HG02870 (cell line): Measurements from ENCODE around the gene FRMD1.

Experiments used
- ATAC-seq: cut with Tn5 transposase; IDR thresholded peaks from one replicate; pipeline ENCODE4 v1.9.1; 2021; ENCODE audit warnings: mild to moderate bottlenecking, moderate library complexity; ENCODE audit not compliant: unreplicated experiment

FRMD1 gene

DNA sequence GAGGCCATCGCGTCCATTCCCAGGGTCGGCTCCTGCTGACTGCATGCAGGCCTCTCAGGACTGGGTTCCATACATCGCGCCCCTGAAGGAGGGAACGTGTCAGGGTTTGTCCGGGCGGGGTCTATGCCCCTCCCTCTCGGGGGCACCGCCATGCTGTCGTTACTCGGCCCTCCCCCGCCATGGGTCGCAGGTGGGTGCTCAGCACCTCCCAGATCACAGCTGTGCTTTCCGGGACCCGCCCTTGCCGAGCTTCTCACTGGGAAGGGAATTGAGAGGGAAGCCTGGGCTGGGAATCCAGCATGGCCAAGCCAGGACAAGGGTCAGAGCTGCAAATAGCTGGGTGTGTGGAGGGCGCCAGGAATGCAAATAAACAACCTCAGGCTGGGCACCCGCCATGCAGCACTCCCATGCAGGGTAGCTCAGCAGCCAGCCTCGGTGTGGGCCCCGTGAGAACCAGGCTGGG, at the start of gene FRMD1:
Gene FRMD1, minus strand, starts transcription at position 270 of the 463 bp plus-strand sequence. Its CDS starts 118 bp downstream, at position 152.
- ATAC-seq = no peak

GRCh38 chr6:168128006-168128630, 49.1 kb upstream of the FRMD1 start:
- ATAC-seq = no peak

GRCh38 chr6:168127384-168127868, 48.4 kb upstream of the FRMD1 start:
- ATAC-seq = no peak

DNA sequence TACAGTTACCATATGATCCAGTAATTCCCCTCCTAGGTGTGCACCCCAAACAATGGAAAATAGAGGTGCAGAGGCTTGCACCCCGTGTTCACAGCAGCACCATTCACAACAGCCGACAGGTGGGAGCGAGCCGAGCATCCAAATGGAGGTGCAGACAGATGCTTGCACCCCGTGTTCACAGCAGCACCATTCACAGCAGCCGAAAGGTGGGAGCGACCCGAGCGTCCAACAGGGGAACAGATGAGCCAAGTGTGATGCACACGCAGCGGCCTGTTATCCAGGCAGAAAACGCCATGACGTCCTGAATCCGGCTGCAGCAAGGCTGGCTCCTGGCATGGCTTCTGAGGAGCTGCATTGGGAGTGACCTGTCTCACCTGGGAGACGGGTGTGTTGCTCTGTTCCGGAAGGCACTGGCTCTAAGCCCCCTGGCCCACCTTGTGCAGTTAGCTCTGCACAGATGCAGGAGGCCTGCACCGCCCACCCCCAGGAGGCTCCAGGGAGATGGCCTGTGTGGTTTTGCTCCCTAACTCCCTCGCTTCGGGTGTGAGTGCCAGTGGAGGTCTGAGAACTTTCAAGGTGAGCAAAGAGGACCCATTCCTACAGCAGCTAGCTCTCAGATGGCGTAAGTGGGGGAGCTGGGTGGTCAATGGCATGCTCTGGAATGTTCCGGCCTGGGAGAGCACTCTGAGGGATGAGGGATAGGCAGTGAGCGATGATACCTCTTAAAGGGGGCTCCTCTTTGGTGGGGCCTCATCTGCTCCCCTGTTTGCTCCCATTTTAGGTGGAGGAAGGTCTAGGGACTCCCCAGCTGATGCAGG, 47.8 kb upstream of the FRMD1 start:
- ATAC-seq = no peak

- ATAC-seq = no peak
These were observed 46.5 kb upstream of the FRMD1 start for GRCh38 chr6:168125429-168126001.

DNA sequence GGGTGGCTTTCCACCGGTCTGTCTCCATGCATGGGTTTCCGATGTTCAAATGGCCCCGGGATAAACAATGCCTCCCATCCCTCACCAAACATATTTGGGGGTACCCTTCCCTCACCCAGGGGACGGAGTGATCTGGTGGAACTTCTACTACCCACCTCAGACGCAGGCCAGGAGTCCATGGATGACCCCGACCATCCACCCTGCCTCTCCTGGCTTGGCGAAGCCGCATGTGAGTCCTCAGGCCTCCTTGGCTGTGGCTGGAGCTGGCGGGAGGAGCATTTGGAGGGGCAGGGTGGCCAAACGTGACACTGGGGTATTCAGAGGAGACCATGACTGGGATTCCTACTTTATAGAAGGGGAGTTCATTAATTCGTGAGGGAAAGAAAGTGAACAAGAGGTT, 45.9 kb upstream of the FRMD1 start:
- no peak for ATAC-seq

GRCh38 chr6:168124158-168124557, 45.1 kb upstream of the FRMD1 start:
- ATAC-seq = no peak

- no peak for ATAC-seq
These were observed 44.3 kb upstream of the FRMD1 start for GRCh38 chr6:168123165-168123911.

GRCh38 chr6:168122521-168122920, 43.5 kb upstream of the FRMD1 start:
- ATAC-seq = no peak

DNA sequence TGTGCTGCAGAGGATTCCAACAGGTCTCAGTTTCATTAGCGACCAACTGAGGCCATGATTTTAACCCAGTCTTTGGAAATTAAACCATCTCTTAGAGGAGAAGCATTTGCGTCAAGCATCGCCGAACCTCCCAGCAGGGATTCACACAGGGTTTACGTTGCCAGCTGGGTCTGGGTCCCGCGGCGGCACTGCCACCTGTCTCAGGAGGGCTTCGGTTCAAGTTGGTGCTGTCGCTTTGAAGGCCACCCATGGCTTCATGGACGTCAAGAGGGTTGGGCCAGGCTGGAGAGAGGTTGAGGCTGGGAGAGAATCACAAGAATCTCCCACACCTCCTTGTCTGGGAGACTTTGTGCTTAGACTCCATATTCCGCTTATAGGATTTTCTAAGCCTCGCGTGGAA, 43.0 kb upstream of the FRMD1 start:
- ATAC-seq = no peak

GRCh38 chr6:168121303-168121665, 42.3 kb upstream of the FRMD1 start:
- ATAC-seq = no peak

GRCh38 chr6:168120390-168121302, 41.6 kb upstream of the FRMD1 start:
- ATAC-seq = no peak

- no peak for ATAC-seq
These were observed 40.5 kb upstream of the FRMD1 start for GRCh38 chr6:168119539-168119938.

GRCh38 chr6:168118935-168119334, 39.9 kb upstream of the FRMD1 start:
- no peak for ATAC-seq

GRCh38 chr6:168117942-168118341, 38.9 kb upstream of the FRMD1 start:
- ATAC-seq = no peak

GRCh38 chr6:168116975-168117899, 38.2 kb upstream of the FRMD1 start:
- no peak for ATAC-seq

DNA sequence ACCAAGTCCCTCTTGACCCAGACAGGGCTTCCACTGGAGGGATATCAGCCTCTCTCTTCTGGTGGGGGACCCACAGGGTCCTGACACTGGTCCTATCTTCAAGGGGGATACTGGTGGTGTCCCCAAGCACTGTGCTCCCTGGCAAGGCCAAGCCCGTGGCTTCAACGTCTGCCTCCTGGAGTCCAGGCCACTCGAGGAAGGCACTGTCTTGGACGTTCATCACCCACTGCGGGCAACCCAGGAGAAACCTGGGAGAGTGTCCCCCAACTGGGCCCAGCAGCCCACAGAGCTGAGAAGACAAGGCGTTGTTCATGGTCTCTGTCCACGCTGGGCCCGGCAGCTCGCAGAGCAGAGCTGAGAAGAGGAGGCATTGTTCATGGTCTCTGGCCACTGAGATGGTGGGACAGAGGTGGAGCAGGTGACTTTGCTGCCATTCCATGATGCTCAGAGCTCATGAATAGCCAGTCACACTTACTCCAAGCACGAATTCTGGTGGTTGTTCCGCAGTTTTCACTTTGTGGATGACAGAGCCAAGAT, 37.5 kb upstream of the FRMD1 start:
- ATAC-seq = no peak

DNA sequence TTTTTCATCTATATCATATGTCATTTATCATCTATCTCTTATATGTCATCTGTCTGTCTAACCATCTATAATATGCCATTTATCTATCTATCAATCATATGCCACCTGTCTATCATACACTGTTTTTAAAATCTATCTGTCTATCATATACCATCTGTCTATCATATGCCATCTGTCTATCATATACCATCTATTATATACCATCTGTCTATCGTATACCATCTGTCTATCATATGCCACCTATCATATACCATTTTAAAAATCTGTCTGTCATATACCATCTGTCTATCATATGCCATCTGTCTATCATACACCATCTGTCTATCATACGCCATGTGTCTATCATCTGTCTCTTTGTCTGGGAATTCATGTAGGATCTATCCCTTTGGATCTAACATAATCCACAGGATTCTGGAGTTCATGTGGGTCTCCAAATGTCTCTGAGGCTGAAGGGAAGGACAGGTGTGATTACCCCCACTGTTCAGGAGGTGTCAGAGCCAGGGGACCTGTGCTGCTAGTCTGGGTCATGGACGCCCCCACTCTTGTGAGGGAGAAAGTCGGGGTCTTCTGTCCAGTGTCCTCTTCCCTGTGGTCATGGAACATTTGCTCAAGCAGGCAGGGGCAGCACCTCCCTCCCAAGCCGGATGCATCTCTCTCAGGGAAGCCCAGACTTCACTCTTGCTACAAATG, 36.9 kb upstream of the FRMD1 start:
- ATAC-seq = no peak
